ENCODE measurements around the gene MS4A13. TPM values are rescaled to one million over a fixed set of nuclear protein-coding genes. Genes with fewer than 3 reads are reported as not detected.

Gene MS4A13
- total RNA-seq, 1 donor, result not detected

GRCh38 chr11:60492488-60493009, 22.6 kb upstream of the MS4A13 start, which contains the start of gene MS4A12:
Gene MS4A12, plus strand, starts transcription at chr11:60492778. Its CDS starts 4,541 bp downstream, at chr11:60497319.
- no peak for DNase-seq (ENCODE audit: low read depth)
- H3K4me3 ChIP-seq (ENCODE audit: low read depth, low read length), result no peak within 1 kb of the TSS
- no peak for TF ChIP-seq CTCF (IDR thresholded peaks at IDR 0.05; ENCODE audit: insufficient read depth, low read depth, low read length)

GRCh38 chr11:60493454-60493853, 21.7 kb upstream of the MS4A13 start:
- no peak for TF ChIP-seq CTCF (IDR thresholded peaks at IDR 0.05; ENCODE audit: insufficient read depth, low read depth, low read length)
- DNase-seq (ENCODE audit: low read depth), result no peak
- H3K4me3 ChIP-seq (ENCODE audit: low read depth, low read length), result no peak overlapping the region

- DNase-seq (ENCODE audit: low read depth), result no peak
- TF ChIP-seq CTCF (IDR thresholded peaks at IDR 0.05; ENCODE audit: insufficient read depth, low read depth, low read length), result no peak
- H3K4me3 ChIP-seq (ENCODE audit: low read depth, low read length), result no peak overlapping the region
Measured at GRCh38 chr11:60498399-60498798, 16.8 kb upstream of the MS4A13 start.

- TF ChIP-seq CTCF (IDR thresholded peaks at IDR 0.05; ENCODE audit: insufficient read depth, low read depth, low read length), result no peak
- H3K4me3 ChIP-seq (ENCODE audit: low read depth, low read length), result no peak overlapping the region
- DNase-seq (ENCODE audit: low read depth), result no peak
Measured at GRCh38 chr11:60498853-60499252, 16.3 kb upstream of the MS4A13 start.

GRCh38 chr11:60500276-60500910, 14.8 kb upstream of the MS4A13 start:
- H3K4me3 ChIP-seq (ENCODE audit: low read depth, low read length), result no peak overlapping the region
- DNase-seq (ENCODE audit: low read depth), result no peak
- TF ChIP-seq CTCF (IDR thresholded peaks at IDR 0.05; ENCODE audit: insufficient read depth, low read depth, low read length), result no peak

- TF ChIP-seq CTCF (IDR thresholded peaks at IDR 0.05; ENCODE audit: insufficient read depth, low read depth, low read length), result no peak
- DNase-seq (ENCODE audit: low read depth), result no peak
- H3K4me3 ChIP-seq (ENCODE audit: low read depth, low read length), result no peak overlapping the region
Measured at GRCh38 chr11:60502221-60502775, 12.9 kb upstream of the MS4A13 start.
